GM12892 (cell line): ENCODE measurements around the gene C3. TPM values are rescaled to one million over a fixed set of nuclear protein-coding genes. Genes with fewer than 3 reads are reported as not detected.
"Not testable (repeated sequence)": the region's sequence is repeated elsewhere in the genome, so short reads cannot be mapped to it uniquely, and the experiment has no call there.

Experiments used
- DNase-seq: peaks from one replicate; pipeline ENCODE4 v3.0.0; 2011; ENCODE audit not compliant: insufficient read length
- FAIRE-seq: peaks from 2 replicates; lab custom pipeline; 2011; peaks lifted over from hg19 to GRCh38; lab: Jason Lieb, UNC
- POLR2A ChIP-seq: IDR thresholded peaks from 2 replicates; pipeline ENCODE4 v1.6.1; 2011; ENCODE audit warnings: low read depth, low read length, control low read depth
- POLR2AphosphoS5 ChIP-seq: IDR thresholded peaks from 2 replicates; pipeline ENCODE4 v1.6.1; 2011; ENCODE audit warnings: low read depth, low read length, control low read depth
- TAF1 ChIP-seq: IDR thresholded peaks from 2 replicates; pipeline ENCODE4 v1.6.1; 2011; ENCODE audit warnings: low read depth, mild to moderate bottlenecking, control low read depth, low read length, borderline replicate concordance
- polyA plus RNA-seq: library from polyadenylated mRNA; unstranded; fragments of >200 nt; gene quantifications from one replicate; pipeline ENCODE4 v1.2.1, GENCODE V29; 2012; ENCODE audit warnings: missing spikeins, inconsistent platforms; ENCODE audit not compliant: missing spikeins

The C3 gene
- 1.4 TPM for polyA plus RNA-seq

GRCh38 chr19:6720369-6721137 is at the start of gene C3:
TSS of gene C3 (minus strand) at chr19:6720650. CDS start at chr19:6720589, 61 bp downstream.
- TF ChIP-seq TAF1, result no peak
- DNase-seq, result no peak
- no peak for FAIRE-seq

DNA sequence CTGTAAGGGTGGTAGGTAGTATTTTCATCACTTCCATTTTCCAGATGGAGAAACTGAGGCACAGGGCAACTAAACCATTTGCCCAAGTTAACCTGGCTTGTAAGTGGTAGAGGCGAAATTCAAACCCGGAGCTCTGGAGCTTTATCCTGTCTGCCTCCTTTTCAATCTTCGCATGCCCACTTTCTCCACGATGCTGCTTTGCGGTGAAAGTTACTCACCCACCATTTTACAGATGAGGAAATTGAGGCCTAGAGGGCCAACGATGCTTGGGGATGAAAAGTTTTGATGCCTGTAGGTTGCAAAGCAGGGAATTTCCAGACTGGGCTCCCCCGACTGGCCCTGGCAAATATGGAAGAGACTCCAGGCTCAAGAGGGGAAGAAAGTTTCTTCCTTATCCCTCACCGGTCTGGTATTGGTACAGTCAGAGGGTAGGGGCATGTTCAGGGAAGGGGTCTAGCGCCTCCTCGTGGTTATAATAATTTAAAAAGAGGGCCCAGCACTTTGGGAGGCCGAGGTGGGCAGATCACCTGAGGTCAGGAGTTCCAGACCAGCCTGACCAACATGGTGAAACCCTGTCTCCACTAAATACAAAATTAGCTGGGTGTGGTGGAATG is 48.7 kb upstream of the C3 start:
- DNase-seq (no peak), FAIRE-seq (no peak)
- TF ChIP-seq POLR2AphosphoS5, result no peak
- TF ChIP-seq POLR2A, result no peak
- TF ChIP-seq TAF1, result no peak

GRCh38 chr19:6768236-6768785 is 47.9 kb upstream of the C3 start:
- no peak for DNase-seq
- TF ChIP-seq TAF1 (no peak), POLR2A (no peak), POLR2AphosphoS5 (no peak)
- FAIRE-seq, result no peak

DNA sequence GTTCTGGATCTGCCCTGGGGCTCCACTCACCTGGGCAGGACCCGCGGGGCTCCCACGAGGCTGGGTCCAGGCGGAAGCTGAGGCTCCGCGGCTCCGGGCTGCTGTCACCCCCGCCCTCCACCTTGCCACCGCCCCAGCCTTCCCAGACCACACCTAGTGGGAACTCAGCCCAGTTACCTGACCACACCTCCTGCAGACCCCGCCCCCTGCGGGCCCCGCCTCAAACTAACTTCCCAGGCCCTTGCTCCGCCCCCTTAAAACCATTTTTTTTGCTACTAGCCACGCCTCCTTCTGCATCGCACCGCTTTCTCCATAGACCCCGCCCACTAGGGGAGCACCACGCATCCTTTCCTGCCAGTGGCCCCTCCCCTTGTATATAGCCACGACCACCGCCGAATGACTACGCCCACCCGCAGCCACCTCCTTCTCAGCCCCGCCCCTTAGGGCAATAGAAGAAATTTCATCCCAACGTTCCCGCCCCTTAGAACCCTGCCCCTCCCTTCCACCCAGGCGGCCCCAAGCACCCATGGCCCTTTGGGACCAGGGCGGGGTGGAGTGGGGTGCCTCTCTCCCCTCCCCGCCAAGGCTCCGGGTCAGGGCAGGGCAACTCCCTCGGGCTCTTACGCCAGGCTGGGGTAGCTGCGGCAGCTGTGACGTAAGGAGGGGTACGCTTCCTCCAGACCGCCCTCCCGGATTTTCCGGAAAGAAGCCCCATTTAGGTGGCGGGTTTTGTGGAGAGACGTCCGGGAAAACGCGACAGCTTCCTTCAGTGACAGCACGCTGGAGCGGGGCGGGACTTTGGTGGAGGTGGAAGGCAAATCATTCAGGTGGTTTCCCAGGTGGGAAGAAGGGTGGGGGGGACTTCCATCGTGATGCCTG is 47.1 kb upstream of the C3 start, which contains the start of gene SH2D3A:
Gene SH2D3A (minus strand): TSS at position 79 of the 879 bp plus-strand sequence. CDS start 3,687 bp downstream, outside the sequence.
- FAIRE-seq (peak; percentile 96), DNase-seq (peak; percentile 86)
- TF ChIP-seq TAF1 (no peak; the same call in 1 of the 2 replicates), POLR2A (peak; percentile 16; the same call in 1 of the 2 replicates)

DNA sequence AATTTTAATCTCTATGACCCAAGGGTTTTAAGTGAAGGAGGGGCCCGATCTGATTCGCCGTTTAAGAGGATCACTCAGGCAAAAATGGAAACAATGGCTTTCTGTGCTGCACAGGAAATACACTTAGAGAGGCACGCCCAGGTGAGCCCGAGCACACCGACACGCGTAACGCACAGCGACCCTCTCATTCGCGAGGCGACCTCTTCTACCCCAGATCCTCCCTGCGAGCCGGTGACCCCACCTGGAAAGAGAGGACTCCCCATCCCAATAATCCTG is 46.6 kb upstream of the C3 start:
- no peak for DNase-seq
- FAIRE-seq, result peak; percentile 46
- no peak for TF ChIP-seq POLR2AphosphoS5
- TF ChIP-seq POLR2A, result no peak
- no peak for TF ChIP-seq TAF1

DNA sequence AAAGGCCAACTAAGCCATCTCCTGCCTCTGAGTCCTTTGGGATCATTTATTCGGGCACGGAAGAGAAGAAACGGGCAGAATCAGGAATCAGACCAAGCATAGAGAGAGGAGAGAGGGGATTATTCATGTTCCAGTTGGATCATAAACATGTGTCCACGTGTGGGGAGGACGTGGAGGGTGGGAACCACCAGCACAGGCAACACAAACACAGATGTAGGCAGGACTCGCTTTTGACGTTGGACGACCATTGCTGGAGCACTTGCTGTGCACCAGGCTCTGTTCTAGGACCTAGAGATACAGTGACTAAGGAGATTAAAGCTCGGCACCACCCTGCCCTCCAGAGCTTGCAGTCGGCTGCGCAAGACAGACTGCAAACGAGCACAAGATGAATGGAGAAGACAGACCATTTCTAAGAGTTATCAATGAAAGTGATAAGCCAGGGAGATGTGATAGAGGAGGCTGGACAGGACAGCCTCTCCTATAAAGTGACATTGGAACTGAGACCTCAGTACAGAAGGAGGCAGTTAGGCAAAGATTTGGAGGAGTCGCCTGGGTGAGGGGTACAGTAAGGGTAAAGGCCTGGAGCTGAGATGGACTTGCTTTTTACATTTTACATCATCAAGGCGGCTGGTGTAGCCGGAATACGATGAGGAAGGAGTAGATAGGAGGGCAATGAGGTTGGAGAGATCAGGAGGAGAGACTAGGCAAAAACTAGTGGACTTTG is 46.1 kb upstream of the C3 start:
- DNase-seq, result no peak
- no peak for FAIRE-seq
- TF ChIP-seq POLR2A (no peak), TAF1 (no peak), POLR2AphosphoS5 (no peak)

DNA sequence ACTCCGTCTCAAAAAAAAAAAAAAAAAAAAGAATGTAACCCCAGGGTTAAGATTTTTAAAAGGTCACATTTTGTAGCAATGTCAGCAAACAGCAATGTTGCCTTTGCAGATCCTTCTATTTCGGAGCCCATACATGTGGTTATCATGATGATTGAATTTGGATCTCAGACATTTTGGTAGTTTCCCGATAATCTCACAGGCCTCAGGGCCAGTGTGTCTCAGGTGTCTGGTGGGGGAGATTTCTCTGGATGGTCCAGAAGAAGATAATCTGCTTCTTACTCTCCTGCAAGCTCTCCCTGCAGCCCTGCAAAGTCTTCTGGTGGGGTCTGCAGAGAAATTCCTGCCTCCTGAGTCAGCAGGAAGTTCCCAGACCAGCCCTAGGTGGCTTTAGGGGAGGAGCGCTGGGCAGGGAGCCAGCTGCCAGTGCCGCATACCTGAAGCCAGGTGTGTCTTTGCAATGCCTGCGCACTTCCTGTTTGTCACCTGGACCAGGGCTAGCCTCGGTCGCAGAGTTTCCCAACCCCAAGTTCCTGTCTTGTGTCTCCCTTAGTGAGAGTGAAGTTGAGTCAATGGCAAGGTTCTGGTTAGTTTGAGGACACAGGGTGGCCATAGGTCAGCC is 45.4 kb upstream of the C3 start:
- FAIRE-seq, result no peak
- TF ChIP-seq TAF1 (no peak), POLR2A (no peak), POLR2AphosphoS5 (no peak)
- no peak for DNase-seq

- not testable (repeated sequence) for DNase-seq, FAIRE-seq
Observed at GRCh38 chr19:6762253-6762797, 41.9 kb upstream of the C3 start.

DNA sequence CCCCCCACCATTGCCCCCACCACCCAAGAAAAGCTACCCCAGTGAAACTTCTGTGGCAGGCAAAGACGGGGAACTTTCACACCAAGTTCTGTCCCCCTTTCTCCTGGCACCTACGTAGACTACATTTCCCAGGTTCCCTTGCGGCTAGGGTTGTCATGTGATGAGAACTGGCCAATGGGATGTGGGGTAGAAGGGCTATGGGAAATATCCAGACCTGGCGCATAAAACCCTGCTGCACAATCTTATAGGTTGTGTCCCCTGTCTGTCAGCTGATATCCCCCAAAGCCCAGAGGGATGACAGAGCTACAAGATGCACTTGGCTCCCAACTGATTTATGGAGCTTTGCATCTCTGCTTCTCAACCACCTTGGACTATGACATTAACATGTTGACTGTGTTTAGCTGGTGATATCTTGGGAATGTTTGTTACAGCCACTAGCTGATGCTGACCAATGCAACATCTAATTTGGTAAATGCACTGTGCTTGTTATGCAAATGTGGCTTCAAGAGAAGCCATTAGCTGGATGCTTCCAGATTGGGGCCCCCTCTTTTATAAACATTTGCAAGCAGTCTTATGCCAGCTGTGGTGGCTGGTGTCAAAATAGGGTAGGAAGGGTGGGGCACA is 40.7 kb upstream of the C3 start:
- FAIRE-seq (no peak), DNase-seq (no peak)
- TF ChIP-seq POLR2A (no peak), TAF1 (no peak), POLR2AphosphoS5 (no peak)

- TF ChIP-seq TAF1 (no peak), POLR2A (no peak)
- no peak for DNase-seq
- no peak for FAIRE-seq
Observed at GRCh38 chr19:6760606-6761005, 40.2 kb upstream of the C3 start.
